Measurements from ENCODE around the gene PLIN5. TPM values are rescaled to one million over a fixed set of nuclear protein-coding genes. Genes with fewer than 3 reads are reported as not detected.

Gene PLIN5
- total RNA-seq, 2 experiments from 2014 or later = 0.17 to 0.31 TPM

DNA sequence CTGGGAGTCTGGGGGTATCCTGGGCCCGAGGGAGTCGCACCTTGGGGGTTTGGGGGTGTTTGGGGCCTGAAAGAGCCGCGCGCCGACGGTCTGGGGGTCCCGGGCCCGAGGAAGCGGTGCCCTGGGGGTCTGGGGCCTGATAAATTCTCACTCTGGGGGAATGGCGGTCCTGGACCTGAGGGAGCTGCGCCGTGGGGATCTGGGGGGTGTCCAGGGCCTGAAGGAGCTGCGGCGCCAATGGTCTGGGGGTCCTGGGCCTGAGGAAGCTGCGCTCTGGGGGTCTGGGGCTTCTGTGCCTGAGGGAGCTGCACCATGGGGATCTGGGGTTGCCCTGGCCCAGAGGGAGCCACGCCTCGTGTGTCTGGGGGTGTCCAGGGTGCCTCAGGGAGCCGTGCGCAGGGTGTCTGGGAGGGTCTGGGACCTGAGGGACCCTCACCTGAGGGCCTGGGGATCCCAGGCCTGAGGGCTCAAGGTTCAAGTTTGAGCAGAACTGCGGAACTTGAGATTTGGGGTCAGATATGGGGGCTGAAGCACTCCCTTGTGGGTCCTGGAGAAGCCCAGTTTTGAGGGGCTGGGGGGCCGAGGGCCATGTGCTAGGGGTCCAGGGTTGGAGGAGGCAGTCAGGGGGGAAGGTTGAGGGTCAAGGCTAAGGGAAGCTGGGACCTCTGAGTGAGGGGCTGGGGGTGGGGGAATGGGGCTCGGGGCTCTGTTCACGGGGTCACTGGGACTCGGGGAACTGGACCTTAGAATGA is 61.8 kb downstream of the PLIN5 start:
- H3K27me3 Mint-ChIP-seq = no peaks in the 10 kb centered on the region
- H3K36me3 Mint-ChIP-seq = peaks cover 11% of the 10 kb centered on the region
- H3K4me3 Mint-ChIP-seq = peak overlapping the region; percentile 73
- ChIA-PET POLR2A (no interaction called here), CTCF (no interaction called here)
- intact Hi-C loops (cut with micrococcal nuclease) = loop anchor here (5.0 kb wide), 4 partner anchors 164 to 486 kb away; partner anchors contain the start of genes EEF2, FEM1A, MYDGF and TNFAIP8L1
- H3K27ac Mint-ChIP-seq = no peak overlapping the region
- H3K9me3 Mint-ChIP-seq = no peaks in the 10 kb centered on the region
- no peak for DNase-seq
- H3K4me1 Mint-ChIP-seq (ENCODE audit: low read depth) = peaks cover 21% of the 10 kb centered on the region

Other genes with a start within 250 kb of the PLIN5 start
- gene TMIGD2, start 232.8 kb downstream of the PLIN5 start, total RNA-seq = 1 to 10 TPM; 2.4 to 2.6 TPM
- gene FSD1, start 230.6 kb downstream of the PLIN5 start, total RNA-seq = 1 to 10 TPM; 7.8 to 8.1 TPM
- 1 to 10 TPM; 9.1 to 9.4 TPM for gene STAP2, start 196.4 kb downstream of the PLIN5 start, total RNA-seq
- gene MPND, start 191.7 kb downstream of the PLIN5 start, total RNA-seq = 10 to 100 TPM; 19.6 to 22.6 TPM
- 10 to 100 TPM; 38.1 to 42.0 TPM for gene SH3GL1, start 134.7 kb downstream of the PLIN5 start, total RNA-seq
- 10 to 100 TPM; 61.6 to 63.5 TPM for gene CHAF1A, start 132.6 kb downstream of the PLIN5 start, total RNA-seq
- gene UBXN6, start 77.4 kb downstream of the PLIN5 start, total RNA-seq = 10 to 100 TPM; 36.2 to 37.1 TPM
- 10 to 100 TPM; 46.0 to 47.7 TPM for gene HDGFL2, start 62.9 kb downstream of the PLIN5 start, total RNA-seq
- gene PLIN4, start 16.7 kb downstream of the PLIN5 start, total RNA-seq = under 1 TPM in 1 of 2 experiments, not detected in 1; 0.02 TPM
- under 1 TPM; 0.88 to 0.92 TPM for gene LRG1, start 4.8 kb upstream of the PLIN5 start, total RNA-seq
- gene SEMA6B, start 24.5 kb upstream of the PLIN5 start, total RNA-seq = under 1 TPM in 1 of 2 experiments, not detected in 1; 0.19 TPM
- gene TNFAIP8L1, start 104.3 kb upstream of the PLIN5 start, total RNA-seq = 10 to 100 TPM; 17.2 to 17.4 TPM
- gene MYDGF, start 135.1 kb upstream of the PLIN5 start, total RNA-seq = 10 to 100 TPM; 72.9 to 74.7 TPM
- gene DPP9, start 188.6 kb upstream of the PLIN5 start, total RNA-seq = 10 to 100 TPM; 54.8 to 57.5 TPM